CD4-positive, alpha-beta T cell treated with Interleukin-6 for 4 hours (primary cell): ENCODE results near the gene BZW1.
"Not testable (repeated sequence)": the region's sequence is repeated elsewhere in the genome, so short reads cannot be mapped to it uniquely, and the experiment has no call there.

Source experiments
- DNase-seq: peaks from one replicate; pipeline ENCODE4 v3.0.0-alpha.2; 2020; ENCODE audit warnings: mixed read lengths

The BZW1 gene

DNA sequence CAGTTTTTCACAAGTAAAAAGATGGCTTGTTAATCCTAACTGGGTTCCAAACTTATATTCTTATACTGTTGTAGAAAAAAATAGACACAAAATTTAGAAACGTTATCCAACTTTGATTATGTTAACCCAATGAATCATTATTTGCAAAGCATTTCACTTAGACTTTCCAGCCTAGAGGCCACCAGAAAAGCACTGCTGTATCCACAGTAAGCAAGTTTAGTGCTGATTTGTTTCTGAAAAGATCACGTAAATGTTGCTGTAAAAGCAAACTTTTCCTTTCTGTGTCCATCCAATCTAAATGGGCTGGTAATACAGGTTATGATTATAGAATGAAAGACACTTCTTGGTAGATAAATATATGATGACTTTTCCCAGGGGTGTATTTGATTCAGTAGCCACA is 17.6 kb upstream of the BZW1 start:
- no peak for DNase-seq

GRCh38 chr2:200795028-200795440 is 16.7 kb upstream of the BZW1 start:
- no peak for DNase-seq

DNA sequence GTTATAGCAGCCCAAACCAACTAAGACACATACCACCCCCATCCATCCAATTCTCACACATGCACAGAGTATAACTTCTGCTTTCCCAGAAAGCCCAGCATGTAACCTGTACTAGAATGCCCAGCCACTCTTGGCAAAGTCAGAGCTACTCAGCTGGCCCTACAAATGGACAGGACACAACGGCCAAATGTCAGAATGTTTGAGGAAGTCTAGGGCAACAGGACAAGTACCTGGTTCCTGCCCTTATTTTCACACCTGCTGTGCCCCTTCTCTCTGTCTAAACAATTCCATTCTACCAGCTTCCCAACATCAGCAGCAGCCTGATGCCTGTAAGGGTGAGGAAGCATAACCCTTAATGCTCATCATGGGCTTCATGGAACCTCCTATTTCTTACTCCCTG is 15.1 kb upstream of the BZW1 start:
- DNase-seq: no peak

DNA sequence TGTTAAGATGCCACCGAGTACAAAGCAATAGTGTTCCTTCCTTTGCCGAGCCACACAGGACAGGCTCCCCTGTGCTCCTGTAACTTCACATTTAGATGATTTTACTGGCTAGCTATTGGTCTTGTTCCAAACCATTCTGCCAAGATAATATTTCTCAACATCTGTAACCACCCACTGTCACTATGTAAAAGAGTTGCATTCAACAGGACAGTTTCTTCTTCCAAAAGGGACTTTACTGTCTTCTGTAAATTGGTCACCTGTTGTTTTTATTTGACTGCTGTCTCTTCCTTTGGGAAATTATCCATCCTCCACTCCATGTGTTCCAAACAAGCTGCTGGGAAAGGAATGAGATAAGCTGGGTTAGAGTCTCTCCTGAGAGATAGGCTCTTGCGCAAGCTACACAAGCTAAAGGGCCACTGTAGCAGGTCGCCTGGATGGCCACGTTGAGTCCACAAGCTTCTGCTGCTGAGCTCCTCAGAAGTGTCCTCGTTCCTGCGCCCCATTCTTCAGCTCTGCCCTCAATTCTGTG is 14.4 kb upstream of the BZW1 start:
- no peak for DNase-seq

GRCh38 chr2:200798514-200798913 is 13.2 kb upstream of the BZW1 start:
- DNase-seq: no peak

DNA sequence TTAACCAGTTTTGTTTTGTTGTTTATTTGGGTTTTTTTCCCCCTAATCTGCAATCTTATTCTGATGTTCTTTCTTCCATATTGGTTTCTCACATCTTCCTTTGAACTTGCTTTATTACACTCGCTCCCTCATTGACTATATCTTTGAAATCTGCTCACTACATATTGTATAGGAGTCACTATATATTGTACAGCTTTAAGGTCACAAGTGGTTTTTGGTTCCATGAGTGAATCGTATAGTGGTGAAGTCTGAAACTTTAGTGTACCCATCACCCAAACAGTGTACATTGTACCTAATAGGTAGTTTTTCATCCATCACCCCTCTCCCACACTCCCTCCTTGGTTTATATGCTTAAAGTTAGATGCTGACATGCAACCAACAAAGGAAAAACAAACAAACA is 11.3 kb upstream of the BZW1 start:
- no peak for DNase-seq

DNA sequence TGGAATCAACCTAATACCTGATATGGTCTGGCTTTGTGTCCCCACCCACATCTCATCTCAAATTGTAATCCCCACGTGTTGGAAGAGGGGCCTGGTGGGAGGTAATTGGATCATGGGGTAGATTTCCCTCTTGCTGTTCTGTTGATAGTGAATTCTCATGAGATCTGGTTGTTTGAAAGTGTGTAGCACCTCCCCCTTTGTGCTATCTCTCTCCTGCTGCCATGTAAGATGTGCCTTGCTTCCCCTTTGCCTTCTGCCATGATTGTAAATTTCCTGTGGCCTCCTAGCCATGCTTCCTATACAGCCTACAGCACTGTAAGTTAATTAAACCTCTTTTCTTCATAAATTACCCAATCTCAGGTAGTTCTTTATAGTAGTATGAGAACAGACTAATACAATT is 10.3 kb upstream of the BZW1 start:
- DNase-seq: not testable (repeated sequence)

- no peak for DNase-seq
Measured at GRCh38 chr2:200809506-200810251, 2.0 kb upstream of the BZW1 start.

- DNase-seq: no peak
Measured at GRCh38 chr2:200810252-200810997, 1.3 kb upstream of the BZW1 start.

- no peak for DNase-seq
Measured at GRCh38 chr2:200810998-200811332, 745 bp upstream of the BZW1 start.

- peak; percentile 69 for DNase-seq
Measured at GRCh38 chr2:200812122-200813022, 662 bp downstream of the BZW1 start.

DNA sequence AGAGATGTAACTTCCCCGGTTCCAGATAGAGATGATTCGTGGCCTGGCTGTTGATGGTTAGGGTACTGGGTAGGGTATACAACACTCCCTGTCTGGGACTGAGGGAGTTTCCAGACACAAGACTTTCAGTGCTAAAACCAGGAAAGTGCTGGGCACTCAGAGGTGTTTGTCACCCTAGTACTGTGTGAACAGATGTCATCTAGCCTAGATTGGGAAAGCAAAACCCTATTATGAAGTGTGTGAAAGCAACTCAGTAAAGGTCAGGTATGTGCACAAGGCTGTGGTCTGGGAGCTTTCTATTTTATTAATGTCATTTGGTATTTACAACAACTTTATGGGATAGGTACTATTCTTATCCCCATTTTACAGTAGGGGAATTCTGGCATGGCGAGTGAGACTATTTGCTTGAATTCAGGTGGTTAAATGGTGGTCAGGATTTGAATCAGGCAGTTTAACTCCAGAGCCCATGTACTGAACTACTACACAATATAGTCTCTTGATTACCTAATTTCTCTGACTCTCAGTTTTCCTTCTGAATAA is 2.6 kb downstream of the BZW1 start:
- DNase-seq: no peak

DNA sequence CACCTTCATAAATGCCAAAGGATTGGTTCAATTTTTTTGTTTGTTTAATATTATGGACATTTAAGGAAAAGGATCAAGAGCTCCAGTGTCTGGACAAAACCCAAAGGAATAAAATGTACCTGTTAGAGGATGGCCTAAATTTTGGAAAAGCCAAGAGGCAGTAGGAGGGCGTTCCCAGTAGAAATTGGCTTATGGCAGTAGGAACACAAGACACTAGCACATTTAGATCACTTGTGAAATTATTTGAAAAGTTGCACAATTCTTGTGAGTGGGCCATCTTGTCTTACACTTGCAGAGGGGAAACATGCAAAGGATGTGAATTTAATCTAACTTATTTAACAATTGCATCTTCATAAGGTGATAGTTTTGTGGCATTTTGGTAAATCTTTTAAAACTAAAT is 3.2 kb downstream of the BZW1 start:
- no peak for DNase-seq

GRCh38 chr2:200818732-200819131 is 7.0 kb downstream of the BZW1 start:
- not testable (repeated sequence) for DNase-seq

GRCh38 chr2:200820573-200821234 is 9.0 kb downstream of the BZW1 start:
- DNase-seq: no peak

- DNase-seq: no peak
Measured at GRCh38 chr2:200821686-200822245, 10.1 kb downstream of the BZW1 start.

DNA sequence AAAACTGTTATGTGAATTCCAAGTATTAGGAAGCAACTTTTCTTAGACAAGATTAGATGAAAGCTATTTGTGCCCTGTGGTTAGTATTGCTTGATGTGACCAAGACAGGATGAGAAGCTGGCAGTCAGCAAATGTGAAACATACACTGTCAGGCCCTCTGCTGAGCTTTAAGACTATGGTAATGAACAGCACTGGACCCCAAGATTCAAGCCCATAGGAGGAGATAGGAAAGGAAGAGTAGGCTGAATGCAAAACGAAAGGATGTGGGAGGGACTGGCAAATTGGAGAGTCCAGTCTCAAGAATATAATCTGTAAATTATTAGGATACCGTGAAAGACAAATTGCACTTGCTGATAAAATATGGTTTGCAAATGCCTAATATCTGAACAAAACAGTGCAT is 16.4 kb downstream of the BZW1 start:
- no peak for DNase-seq

GRCh38 chr2:200828572-200829257 is 17.0 kb downstream of the BZW1 start:
- no peak for DNase-seq

GRCh38 chr2:200829258-200829655 is 17.5 kb downstream of the BZW1 start:
- no peak for DNase-seq

- no peak for DNase-seq
Measured at GRCh38 chr2:200834701-200835100, 23.0 kb downstream of the BZW1 start.

DNA sequence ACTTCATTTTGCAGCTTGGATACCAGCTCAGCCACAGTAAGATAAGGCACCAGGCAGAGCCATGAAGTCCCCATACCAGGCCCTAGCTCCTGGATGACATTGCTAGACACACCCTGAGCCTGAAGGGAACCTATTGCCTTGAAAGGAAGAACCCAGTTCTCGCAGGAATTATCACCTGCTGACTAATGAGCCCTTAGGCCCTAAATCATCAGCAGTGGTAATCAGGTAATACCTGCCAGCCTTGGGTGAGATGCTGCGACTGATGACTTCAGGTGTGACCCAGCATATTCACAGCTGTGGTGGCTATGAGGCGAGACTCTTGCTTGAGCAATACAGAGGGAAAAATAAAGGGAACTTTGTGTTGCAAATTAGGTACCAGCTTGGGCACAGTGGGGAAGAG is 27.8 kb downstream of the BZW1 start:
- DNase-seq: no peak
